A673 (cell line): Measurements from ENCODE around the gene MMRN1. TPM values are rescaled to one million over a fixed set of nuclear protein-coding genes. Genes with fewer than 3 reads are reported as not detected.

Experiments
- BruUV-seq: library from RNA; stranded (reverse); fragments of 400-500 nt; replicated peaks from 2 replicates; lab custom pipeline; 2021; lab: Mats Ljungman, UMichigan
- CTCF ChIA-PET: fragments of 300-600 bp; sonication (Branson Sonifier 250); formaldehyde crosslinking; loops from one replicate; lab custom pipeline; 2022; ENCODE audit warnings: antibody characterized with exemption; lab: Charles Lee
- POLR2A ChIA-PET: fragments of 300-600 bp; sonication (Branson Sonifier 250); formaldehyde crosslinking; loops from one replicate; lab custom pipeline; 2022; ENCODE audit warnings: antibody characterized with exemption; ENCODE audit not compliant: low non-redundant PET; lab: Charles Lee
- DNase-seq: peaks from one replicate; pipeline ENCODE4 v3.0.0-alpha.2; 2015; ENCODE audit warnings: low spot score
- H3K27ac ChIP-seq: fragments of 200-600 bp; sonication (generic); 2 replicates; pipeline ENCODE4 v1.5.1; 2016; ENCODE audit warnings: mixed run types, low read depth, mild to moderate bottlenecking, mixed read lengths, antibody characterized with exemption, low read length; ENCODE audit not compliant: poor library complexity, severe bottlenecking
- H3K27me3 ChIP-seq: fragments of 200-600 bp; sonication (generic); replicated peaks from 2 replicates; pipeline ENCODE4 v1.6.1; 2017; ENCODE audit warnings: mixed run types, low read depth, mild to moderate bottlenecking, mixed read lengths, antibody characterized with exemption, low read length; ENCODE audit not compliant: insufficient read depth, poor library complexity
- H3K36me3 ChIP-seq: fragments of 200-600 bp; sonication (generic); 2 replicates; pipeline ENCODE4 v1.6.1; 2016; ENCODE audit warnings: mixed run types, mild to moderate bottlenecking, mixed read lengths, antibody characterized with exemption, low read length; ENCODE audit not compliant: insufficient read depth, poor library complexity, severe bottlenecking
- H3K4me1 ChIP-seq: fragments of 200-600 bp; sonication (generic); 2 replicates; pipeline ENCODE4 v1.6.1; 2017; ENCODE audit warnings: mixed run types, mild to moderate bottlenecking, mixed read lengths, antibody characterized with exemption, low read length; ENCODE audit not compliant: insufficient read depth, poor library complexity, severe bottlenecking
- H3K4me3 ChIP-seq: fragments of 200-600 bp; sonication (generic); 2 replicates; pipeline ENCODE4 v1.5.1; 2016; ENCODE audit warnings: low read depth, mixed run types, mild to moderate bottlenecking, mixed read lengths, low read length; ENCODE audit not compliant: poor library complexity, severe bottlenecking
- H3K9me3 ChIP-seq: fragments of 200-600 bp; sonication (generic); 2 replicates; pipeline ENCODE4 v1.6.1; 2016; ENCODE audit warnings: mixed run types, low read depth, mild to moderate bottlenecking, mixed read lengths, antibody characterized with exemption, low read length; ENCODE audit not compliant: poor library complexity, severe bottlenecking
- EZH2 ChIP-seq: fragments of 200-600 bp; sonication (generic); IDR thresholded peaks from 2 replicates; pipeline ENCODE4 v1.6.1; 2017; ENCODE audit warnings: borderline replicate concordance, low read depth, mild to moderate bottlenecking, mixed read lengths, antibody characterized with exemption, low read length; ENCODE audit not compliant: poor library complexity, severe bottlenecking
- intact Hi-C: fragments of 100-400 bp; cut with micrococcal nuclease; formaldehyde crosslinking; loops from one replicate; pipeline ENCODE4 v1.10.0; 2022; ENCODE audit not compliant: unreplicated experiment
- total RNA-seq: library from RNA; stranded (reverse); gene quantifications from 2 replicates; pipeline ENCODE4 v1.2.3, GENCODE V29; 2021
- TF ChIP-seq, protein P1 (sequence below): fragments of 300-800, 200-600 bp; sonication (generic); conservative IDR thresholded peaks from 2 replicates; pipeline ENCODE4 v1.5.1; 2017; ENCODE audit warnings: low read depth, mild to moderate bottlenecking, antibody characterized with exemption, low read length, moderate library complexity, mixed read lengths

MMRN1 gene
- total RNA-seq, 1 experiment from 2014 or later, result 0.11 TPM

DNA sequence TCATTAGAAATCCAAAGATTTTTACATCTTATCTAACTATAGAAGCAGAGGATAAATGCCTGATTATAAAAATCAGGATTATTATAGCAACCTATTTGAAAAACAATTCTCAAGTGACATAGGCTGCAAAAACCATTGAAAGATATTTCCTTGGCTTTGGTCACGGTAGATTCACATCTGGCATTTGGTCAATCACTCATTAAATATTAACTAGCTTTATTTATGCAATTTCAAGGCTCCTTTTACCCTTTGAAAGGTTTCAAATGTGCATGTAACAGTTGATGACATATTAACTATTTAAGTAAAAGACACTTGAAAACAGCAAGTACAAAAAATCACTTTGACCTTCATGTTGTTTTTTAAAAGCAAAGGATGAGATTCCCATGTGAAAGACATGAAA, 98.1 kb downstream of the MMRN1 start:
- no peak for DNase-seq
- H3K27me3 ChIP-seq, result no peaks in the 10 kb centered on the region
- ChIA-PET POLR2A (no interaction called here), CTCF (no interaction called here)
- no TSS peak for BruUV-seq
- TF ChIP-seq EZH2, result no peak
- TF ChIP-seq, protein P1, sequence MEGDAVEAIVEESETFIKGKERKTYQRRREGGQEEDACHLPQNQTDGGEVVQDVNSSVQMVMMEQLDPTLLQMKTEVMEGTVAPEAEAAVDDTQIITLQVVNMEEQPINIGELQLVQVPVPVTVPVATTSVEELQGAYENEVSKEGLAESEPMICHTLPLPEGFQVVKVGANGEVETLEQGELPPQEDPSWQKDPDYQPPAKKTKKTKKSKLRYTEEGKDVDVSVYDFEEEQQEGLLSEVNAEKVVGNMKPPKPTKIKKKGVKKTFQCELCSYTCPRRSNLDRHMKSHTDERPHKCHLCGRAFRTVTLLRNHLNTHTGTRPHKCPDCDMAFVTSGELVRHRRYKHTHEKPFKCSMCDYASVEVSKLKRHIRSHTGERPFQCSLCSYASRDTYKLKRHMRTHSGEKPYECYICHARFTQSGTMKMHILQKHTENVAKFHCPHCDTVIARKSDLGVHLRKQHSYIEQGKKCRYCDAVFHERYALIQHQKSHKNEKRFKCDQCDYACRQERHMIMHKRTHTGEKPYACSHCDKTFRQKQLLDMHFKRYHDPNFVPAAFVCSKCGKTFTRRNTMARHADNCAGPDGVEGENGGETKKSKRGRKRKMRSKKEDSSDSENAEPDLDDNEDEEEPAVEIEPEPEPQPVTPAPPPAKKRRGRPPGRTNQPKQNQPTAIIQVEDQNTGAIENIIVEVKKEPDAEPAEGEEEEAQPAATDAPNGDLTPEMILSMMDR, result no peak
- no peaks in the 10 kb centered on the region for H3K36me3 ChIP-seq
- H3K9me3 ChIP-seq, result no peaks in the 10 kb centered on the region
- H3K4me1 ChIP-seq, result no peaks in the 10 kb centered on the region
- intact Hi-C loops, result no loop called here
- no peak overlapping the region for H3K27ac ChIP-seq
- no peak overlapping the region for H3K4me3 ChIP-seq

DNA sequence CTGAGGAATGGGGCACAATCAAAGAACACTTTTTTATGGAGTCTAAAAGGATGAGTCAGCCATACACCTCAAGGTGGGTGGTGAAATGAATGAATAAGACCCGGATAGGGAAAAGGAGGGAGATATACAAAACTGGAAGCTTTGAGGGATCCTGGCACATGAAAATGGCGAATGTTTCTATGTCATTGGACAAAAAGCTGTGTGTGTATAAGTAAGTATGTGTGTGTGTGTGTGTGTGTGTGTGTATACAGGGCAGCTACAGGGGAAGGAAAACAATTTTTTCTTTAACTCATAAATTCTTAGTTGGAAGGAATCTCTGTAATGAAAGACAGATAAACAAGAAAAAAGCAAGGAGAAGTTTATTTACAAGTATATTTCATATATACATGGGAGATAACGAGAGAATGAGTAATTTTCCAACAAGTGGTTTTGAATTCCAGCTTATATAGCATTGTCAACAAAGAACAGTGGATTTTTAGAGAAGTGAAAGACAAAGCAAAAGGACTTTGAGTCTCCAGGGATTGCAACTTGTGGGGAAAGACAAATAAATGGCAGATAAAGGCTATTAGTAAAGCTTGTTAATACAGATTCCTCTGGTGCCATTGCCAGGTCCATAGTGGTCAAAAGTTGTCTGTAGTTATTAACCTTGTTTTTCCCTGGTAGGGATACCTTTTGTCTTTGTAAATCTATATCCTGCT, 99.7 kb downstream of the MMRN1 start:
- no peak overlapping the region for H3K4me3 ChIP-seq
- no peaks in the 10 kb centered on the region for H3K9me3 ChIP-seq
- no peaks in the 10 kb centered on the region for H3K27me3 ChIP-seq
- DNase-seq, result peak; percentile 1
- no peak for TF ChIP-seq EZH2
- TF ChIP-seq, protein P1, result no peak
- no peaks in the 10 kb centered on the region for H3K4me1 ChIP-seq
- no peaks in the 10 kb centered on the region for H3K36me3 ChIP-seq
- intact Hi-C loops, result no loop called here
- ChIA-PET CTCF (no interaction called here), POLR2A (no interaction called here)
- BruUV-seq, result no TSS peak
- H3K27ac ChIP-seq, result no peak overlapping the region

DNA sequence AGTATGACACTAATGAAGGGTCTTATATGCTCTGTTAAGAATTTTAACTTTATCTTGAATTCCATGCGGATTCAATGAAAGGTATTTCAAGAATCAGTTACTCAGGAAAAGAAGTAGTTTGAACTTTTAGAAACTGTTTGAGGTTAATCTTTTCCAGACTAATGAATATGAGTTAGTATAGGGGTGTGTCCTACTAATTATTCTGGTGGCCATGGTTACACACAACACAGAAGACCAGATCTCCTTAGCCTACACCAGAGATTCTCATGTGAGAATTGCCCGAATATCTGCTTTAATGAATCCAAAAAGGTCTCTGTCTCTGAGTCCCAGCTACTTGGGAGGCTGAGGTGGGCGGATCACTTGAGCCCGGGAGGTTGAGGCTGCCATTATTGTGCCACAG, 100.4 kb downstream of the MMRN1 start:
- Histone ChIP-seq H3K4me3 (no peak overlapping the region), H3K4me1 (no peaks in the 10 kb centered on the region), H3K36me3 (no peaks in the 10 kb centered on the region), H3K27me3 (peaks cover 3% of the 10 kb centered on the region), H3K27ac (no peak overlapping the region), H3K9me3 (no peaks in the 10 kb centered on the region)
- ChIA-PET CTCF (no interaction called here), POLR2A (no interaction called here)
- DNase-seq, result no peak
- BruUV-seq, result no TSS peak
- intact Hi-C loops, result no loop called here
- TF ChIP-seq, protein P1, result no peak
- no peak for TF ChIP-seq EZH2
